ENCODE data around the gene UBE2QL1. TPM values are rescaled to one million over a fixed set of nuclear protein-coding genes. Genes with fewer than 3 reads are reported as not detected.

UBE2QL1 gene
- total RNA-seq, 1 experiment from 2014 or later = not detected

DNA sequence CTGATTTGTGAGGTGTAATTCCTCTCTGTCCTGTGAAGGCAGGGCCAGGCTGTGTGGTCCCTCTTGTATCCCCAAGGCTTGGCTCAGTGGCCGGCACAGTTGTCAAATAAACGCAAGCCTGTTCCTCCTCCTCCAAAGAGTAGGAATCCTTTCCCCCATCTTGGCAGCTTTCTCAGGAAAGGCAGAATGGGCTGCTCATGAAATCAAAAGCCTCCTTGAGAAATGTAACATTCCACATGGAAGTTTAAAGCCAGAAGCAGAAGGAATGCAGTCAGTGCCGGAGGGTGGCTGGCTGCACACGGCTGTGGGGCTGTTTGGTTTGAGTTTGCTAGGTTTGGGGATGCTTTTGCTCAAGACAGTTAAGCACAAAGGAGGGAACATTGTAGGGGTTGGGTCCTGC, 35.8 kb upstream of the UBE2QL1 start:
- H3K9me3 Mint-ChIP-seq (ENCODE audit: low read depth, unreplicated experiment) = peaks cover 3% of the 10 kb centered on the region
- BruUV-seq (replicated peaks) = no TSS peak
- no peak overlapping the region for H3K27ac Mint-ChIP-seq (ENCODE audit: unreplicated experiment)
- H3K4me1 Mint-ChIP-seq (ENCODE audit: low read depth, unreplicated experiment) = no peaks in the 10 kb centered on the region
- peaks cover 29% of the 10 kb centered on the region for H3K27me3 Mint-ChIP-seq (ENCODE audit: unreplicated experiment)
- intact Hi-C loops (cut with micrococcal nuclease; ENCODE audit: unreplicated experiment) = no loop called here
- CTCF ChIA-PET = no interaction called here
- no peak overlapping the region for H3K4me3 Mint-ChIP-seq (ENCODE audit: low read depth, unreplicated experiment)
- no peaks in the 10 kb centered on the region for H3K36me3 Mint-ChIP-seq (ENCODE audit: insufficient read depth, unreplicated experiment)
- TF ChIP-seq, protein P1, sequence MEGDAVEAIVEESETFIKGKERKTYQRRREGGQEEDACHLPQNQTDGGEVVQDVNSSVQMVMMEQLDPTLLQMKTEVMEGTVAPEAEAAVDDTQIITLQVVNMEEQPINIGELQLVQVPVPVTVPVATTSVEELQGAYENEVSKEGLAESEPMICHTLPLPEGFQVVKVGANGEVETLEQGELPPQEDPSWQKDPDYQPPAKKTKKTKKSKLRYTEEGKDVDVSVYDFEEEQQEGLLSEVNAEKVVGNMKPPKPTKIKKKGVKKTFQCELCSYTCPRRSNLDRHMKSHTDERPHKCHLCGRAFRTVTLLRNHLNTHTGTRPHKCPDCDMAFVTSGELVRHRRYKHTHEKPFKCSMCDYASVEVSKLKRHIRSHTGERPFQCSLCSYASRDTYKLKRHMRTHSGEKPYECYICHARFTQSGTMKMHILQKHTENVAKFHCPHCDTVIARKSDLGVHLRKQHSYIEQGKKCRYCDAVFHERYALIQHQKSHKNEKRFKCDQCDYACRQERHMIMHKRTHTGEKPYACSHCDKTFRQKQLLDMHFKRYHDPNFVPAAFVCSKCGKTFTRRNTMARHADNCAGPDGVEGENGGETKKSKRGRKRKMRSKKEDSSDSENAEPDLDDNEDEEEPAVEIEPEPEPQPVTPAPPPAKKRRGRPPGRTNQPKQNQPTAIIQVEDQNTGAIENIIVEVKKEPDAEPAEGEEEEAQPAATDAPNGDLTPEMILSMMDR (IDR thresholded peaks at IDR 0.05; ENCODE audit: unreplicated experiment) = no peak
- DNase-seq = no peak

DNA sequence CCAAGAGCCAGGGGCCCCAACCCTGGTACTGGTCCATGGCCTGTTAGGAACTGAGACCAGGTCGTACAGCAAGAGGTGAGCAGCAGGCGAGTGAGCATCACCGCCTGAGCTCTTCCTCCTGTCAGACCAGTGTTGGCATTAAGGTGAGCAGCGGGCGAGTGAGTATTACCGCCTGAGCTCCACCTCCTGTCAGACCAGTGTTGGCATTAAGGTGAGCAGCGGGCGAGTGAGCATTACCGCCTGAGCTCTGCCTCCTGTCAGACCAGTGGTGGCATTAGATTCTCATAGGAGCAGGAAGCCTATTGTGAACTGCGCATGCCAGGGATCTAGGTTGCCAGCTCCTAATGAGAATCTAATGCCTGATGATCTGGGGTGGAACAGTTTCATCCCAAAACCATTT, 31.0 kb upstream of the UBE2QL1 start:
- Mint-ChIP-seq H3K36me3 (ENCODE audit: insufficient read depth, unreplicated experiment) (no peaks in the 10 kb centered on the region), H3K9me3 (ENCODE audit: low read depth, unreplicated experiment) (no peaks in the 10 kb centered on the region), H3K27ac (ENCODE audit: unreplicated experiment) (no peak overlapping the region), H3K27me3 (ENCODE audit: unreplicated experiment) (peaks cover 8% of the 10 kb centered on the region), H3K4me1 (ENCODE audit: low read depth, unreplicated experiment) (no peaks in the 10 kb centered on the region), H3K4me3 (ENCODE audit: low read depth, unreplicated experiment) (no peak overlapping the region)
- DNase-seq = no peak
- TF ChIP-seq, protein P1 (IDR thresholded peaks at IDR 0.05; ENCODE audit: unreplicated experiment) = no peak
- CTCF ChIA-PET = no interaction called here
- BruUV-seq (replicated peaks) = no TSS peak
- intact Hi-C loops (cut with micrococcal nuclease; ENCODE audit: unreplicated experiment) = no loop called here

DNA sequence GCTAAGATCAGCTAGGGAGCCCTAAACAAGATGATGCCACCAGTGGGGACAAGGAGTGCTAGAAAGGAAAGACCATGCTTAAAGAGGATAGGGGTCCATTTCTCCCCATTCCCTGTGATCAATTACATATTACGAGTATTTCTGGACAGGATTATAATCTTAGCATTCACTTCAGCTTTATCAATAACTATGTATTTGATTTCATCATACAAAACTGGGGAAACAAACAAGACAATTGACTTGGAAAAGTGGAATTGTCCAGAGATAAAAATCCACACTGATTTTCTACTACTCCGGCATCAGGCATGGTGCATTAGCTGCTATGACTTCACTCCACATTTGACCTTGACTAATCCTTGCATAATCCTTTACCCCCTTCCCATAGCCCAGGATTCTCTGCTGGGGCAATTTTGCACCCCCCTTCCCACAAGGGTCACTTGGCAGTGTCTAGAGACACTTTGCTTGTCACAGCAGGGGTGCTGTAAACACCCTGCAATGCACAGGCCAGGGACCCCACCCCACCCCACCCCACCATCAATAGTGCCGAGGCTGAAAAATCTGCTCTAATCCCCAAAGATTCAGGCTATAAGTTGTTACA, 29.9 kb upstream of the UBE2QL1 start:
- no peaks in the 10 kb centered on the region for H3K9me3 Mint-ChIP-seq (ENCODE audit: low read depth, unreplicated experiment)
- no peaks in the 10 kb centered on the region for H3K4me1 Mint-ChIP-seq (ENCODE audit: low read depth, unreplicated experiment)
- H3K27ac Mint-ChIP-seq (ENCODE audit: unreplicated experiment) = no peak overlapping the region
- TF ChIP-seq, protein P1 (IDR thresholded peaks at IDR 0.05; ENCODE audit: unreplicated experiment) = no peak
- intact Hi-C loops (cut with micrococcal nuclease; ENCODE audit: unreplicated experiment) = no loop called here
- H3K27me3 Mint-ChIP-seq (ENCODE audit: unreplicated experiment) = peaks cover 8% of the 10 kb centered on the region
- no peak for DNase-seq
- CTCF ChIA-PET = no interaction called here
- no TSS peak for BruUV-seq (replicated peaks)
- no peak overlapping the region for H3K4me3 Mint-ChIP-seq (ENCODE audit: low read depth, unreplicated experiment)
- no peaks in the 10 kb centered on the region for H3K36me3 Mint-ChIP-seq (ENCODE audit: insufficient read depth, unreplicated experiment)

DNA sequence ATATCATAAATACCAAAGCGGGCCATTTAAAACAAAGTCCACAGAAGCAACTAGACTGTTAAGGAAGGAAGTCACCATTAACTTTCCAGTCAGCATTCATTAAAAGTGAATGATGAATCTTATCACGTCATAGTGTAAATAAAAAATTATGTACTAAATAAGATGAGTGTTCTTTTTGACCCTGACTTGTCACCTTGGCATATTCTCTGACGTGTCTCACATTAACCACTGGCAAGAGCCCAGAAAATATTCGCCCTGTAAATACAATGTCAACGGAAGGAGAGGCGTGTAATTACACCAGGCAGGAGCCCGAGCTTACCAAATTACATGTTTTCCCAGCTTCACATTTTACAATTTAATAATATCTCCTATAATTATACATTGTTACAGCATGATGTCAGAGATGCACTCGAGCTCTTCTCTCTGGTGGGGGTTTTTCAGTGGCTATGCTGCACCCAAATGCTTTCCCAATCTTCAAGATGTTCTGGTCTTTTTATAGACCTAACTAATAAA, 29.3 kb upstream of the UBE2QL1 start:
- H3K9me3 Mint-ChIP-seq (ENCODE audit: low read depth, unreplicated experiment) = no peaks in the 10 kb centered on the region
- H3K27me3 Mint-ChIP-seq (ENCODE audit: unreplicated experiment) = peaks cover 11% of the 10 kb centered on the region
- no peak overlapping the region for H3K4me3 Mint-ChIP-seq (ENCODE audit: low read depth, unreplicated experiment)
- no peak overlapping the region for H3K27ac Mint-ChIP-seq (ENCODE audit: unreplicated experiment)
- CTCF ChIA-PET = no interaction called here
- TF ChIP-seq, protein P1 (IDR thresholded peaks at IDR 0.05; ENCODE audit: unreplicated experiment) = no peak
- no peaks in the 10 kb centered on the region for H3K4me1 Mint-ChIP-seq (ENCODE audit: low read depth, unreplicated experiment)
- no TSS peak for BruUV-seq (replicated peaks)
- DNase-seq = no peak
- no peaks in the 10 kb centered on the region for H3K36me3 Mint-ChIP-seq (ENCODE audit: insufficient read depth, unreplicated experiment)
- intact Hi-C loops (cut with micrococcal nuclease; ENCODE audit: unreplicated experiment) = no loop called here
